ENCODE data around the gene PSME3IP1. TPM values are rescaled to one million over a fixed set of nuclear protein-coding genes. Genes with fewer than 3 reads are reported as not detected.

Gene PSME3IP1
- total RNA-seq, 2 experiments from 2014 or later = 106 to 110 TPM

- intact Hi-C loops (cut with micrococcal nuclease) = no loop called here
- Mint-ChIP-seq H3K36me3 (ENCODE audit: low read depth) (no peaks in the 10 kb centered on the region), H3K27me3 (ENCODE audit: low read depth) (no peaks in the 10 kb centered on the region), H3K27ac (no peak overlapping the region), H3K9me3 (no peaks in the 10 kb centered on the region), H3K4me3 (no peak overlapping the region), H3K4me1 (ENCODE audit: low read depth) (peaks cover 59% of the 10 kb centered on the region)
- CTCF ChIA-PET = interaction anchor here (1.1 kb wide), 1 partner anchor 14 kb away, joined by 4 read pairs; no protein-coding TSS in a partner anchor
- no peak for DNase-seq
Measured at GRCh38 chr16:57137566-57138273, 48.1 kb downstream of the PSME3IP1 start.

DNA sequence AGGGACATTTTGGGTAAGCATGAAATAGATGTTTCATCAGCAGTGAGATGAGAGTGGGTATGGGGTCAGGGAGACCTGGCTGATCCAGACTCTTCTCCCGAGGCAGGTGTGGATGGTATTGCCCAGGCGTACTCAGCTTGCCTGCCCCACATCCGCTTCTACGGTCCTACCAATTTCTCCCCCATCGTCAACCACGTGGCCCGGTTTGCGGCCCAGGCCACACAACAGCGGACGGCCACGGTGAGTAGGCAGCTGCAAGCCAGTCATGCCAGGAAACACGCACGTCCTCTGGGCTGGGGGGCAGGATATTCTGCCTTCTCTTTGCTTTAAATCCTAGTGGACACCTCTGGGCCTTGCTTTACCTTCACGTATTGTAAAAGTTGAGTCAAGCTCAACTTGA lies 48.8 kb downstream of the PSME3IP1 start:
- no peaks in the 10 kb centered on the region for H3K27me3 Mint-ChIP-seq (ENCODE audit: low read depth)
- H3K4me1 Mint-ChIP-seq (ENCODE audit: low read depth) = peaks cover 58% of the 10 kb centered on the region
- CTCF ChIA-PET = interaction anchor here (1.1 kb wide), 1 partner anchor 15 kb away, joined by 4 read pairs; no protein-coding TSS in a partner anchor
- H3K36me3 Mint-ChIP-seq (ENCODE audit: low read depth) = no peaks in the 10 kb centered on the region
- no peak overlapping the region for H3K27ac Mint-ChIP-seq
- no peak overlapping the region for H3K4me3 Mint-ChIP-seq
- H3K9me3 Mint-ChIP-seq = no peaks in the 10 kb centered on the region
- no peak for DNase-seq
- intact Hi-C loops (cut with micrococcal nuclease) = no loop called here

GRCh38 chr16:57134982-57135381 lies 50.9 kb downstream of the PSME3IP1 start:
- H3K27ac Mint-ChIP-seq = peak overlapping the region; percentile 91
- CTCF ChIA-PET = interaction anchor here (0.6 to 1.8 kb wide), 4 partner anchors 9 to 171 kb away, joined by 3 to 6 read pairs (median 3); partner anchors contain the start of gene CPNE2
- intact Hi-C loops (cut with micrococcal nuclease) = no loop called here
- H3K4me1 Mint-ChIP-seq (ENCODE audit: low read depth) = peaks cover 58% of the 10 kb centered on the region
- H3K9me3 Mint-ChIP-seq = no peaks in the 10 kb centered on the region
- DNase-seq = peak; percentile 63
- no peaks in the 10 kb centered on the region for H3K27me3 Mint-ChIP-seq (ENCODE audit: low read depth)
- peak overlapping the region; percentile 62 for H3K4me3 Mint-ChIP-seq
- no peaks in the 10 kb centered on the region for H3K36me3 Mint-ChIP-seq (ENCODE audit: low read depth)

GRCh38 chr16:57133886-57134285 lies 52.0 kb downstream of the PSME3IP1 start:
- Mint-ChIP-seq H3K9me3 (no peaks in the 10 kb centered on the region), H3K36me3 (ENCODE audit: low read depth) (no peaks in the 10 kb centered on the region), H3K27me3 (ENCODE audit: low read depth) (no peaks in the 10 kb centered on the region), H3K4me1 (ENCODE audit: low read depth) (peaks cover 67% of the 10 kb centered on the region), H3K4me3 (no peak overlapping the region), H3K27ac (peak overlapping the region; percentile 91)
- intact Hi-C loops (cut with micrococcal nuclease) = no loop called here
- CTCF ChIA-PET = interaction anchor here (0.6 to 1.8 kb wide), 4 partner anchors 41 to 329 kb away, joined by 3 to 6 read pairs (median 4); partner anchors contain the start of genes CPNE2 and POLR2C
- DNase-seq = peak; percentile 38

- intact Hi-C loops (cut with micrococcal nuclease) = no loop called here
- DNase-seq = no peak
- H3K27me3 Mint-ChIP-seq (ENCODE audit: low read depth) = no peaks in the 10 kb centered on the region
- CTCF ChIA-PET = no interaction called here
- no peak overlapping the region for H3K27ac Mint-ChIP-seq
- H3K4me3 Mint-ChIP-seq = no peak overlapping the region
- no peaks in the 10 kb centered on the region for H3K36me3 Mint-ChIP-seq (ENCODE audit: low read depth)
- H3K4me1 Mint-ChIP-seq (ENCODE audit: low read depth) = peaks cover 74% of the 10 kb centered on the region
- H3K9me3 Mint-ChIP-seq = no peaks in the 10 kb centered on the region
Measured at GRCh38 chr16:57133031-57133430, 52.8 kb downstream of the PSME3IP1 start.

- no peaks in the 10 kb centered on the region for H3K9me3 Mint-ChIP-seq
- peaks cover 79% of the 10 kb centered on the region for H3K4me1 Mint-ChIP-seq (ENCODE audit: low read depth)
- DNase-seq = no peak
- no peak overlapping the region for H3K27ac Mint-ChIP-seq
- CTCF ChIA-PET = no interaction called here
- intact Hi-C loops (cut with micrococcal nuclease) = no loop called here
- H3K36me3 Mint-ChIP-seq (ENCODE audit: low read depth) = no peaks in the 10 kb centered on the region
- no peaks in the 10 kb centered on the region for H3K27me3 Mint-ChIP-seq (ENCODE audit: low read depth)
- no peak overlapping the region for H3K4me3 Mint-ChIP-seq
Measured at GRCh38 chr16:57132470-57132869, 53.4 kb downstream of the PSME3IP1 start.

DNA sequence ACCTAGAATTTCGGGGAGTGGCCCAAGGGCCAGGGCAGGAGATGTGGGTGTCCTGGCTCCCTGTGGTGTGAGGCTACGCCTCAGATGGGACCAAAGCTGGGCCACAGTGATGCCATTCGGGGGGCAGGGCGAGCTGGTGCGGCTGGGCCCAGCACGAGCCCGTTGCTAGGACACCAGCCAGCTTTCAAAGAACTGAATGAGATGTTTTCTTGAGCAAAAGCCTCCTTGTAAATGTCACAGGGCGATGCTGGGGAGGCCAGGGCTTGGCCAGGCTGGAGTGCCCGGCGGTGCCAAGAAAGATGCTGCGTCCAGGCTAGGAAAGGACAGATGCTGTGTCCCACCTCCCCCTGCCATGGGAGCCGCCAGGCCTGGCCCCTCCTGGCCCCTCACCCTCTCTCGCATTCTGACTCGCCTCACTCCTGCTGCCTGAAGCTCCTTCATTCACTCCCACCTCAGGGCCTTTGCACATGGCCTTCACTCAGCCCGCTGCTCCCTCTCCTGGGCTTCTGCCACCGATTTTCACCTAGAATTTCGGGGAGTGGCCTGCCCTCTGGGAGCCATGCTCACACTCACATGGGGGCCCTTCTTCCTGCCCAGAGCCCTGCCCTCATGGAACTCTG lies 54.4 kb downstream of the PSME3IP1 start:
- no peaks in the 10 kb centered on the region for H3K9me3 Mint-ChIP-seq
- DNase-seq = no peak
- no peak overlapping the region for H3K4me3 Mint-ChIP-seq
- CTCF ChIA-PET = interaction anchor here (0.6 to 1.0 kb wide), 2 partner anchors 39 to 97 kb away, joined by 3 read pairs; partner anchors contain the start of gene CPNE2
- intact Hi-C loops (cut with micrococcal nuclease) = no loop called here
- no peaks in the 10 kb centered on the region for H3K27me3 Mint-ChIP-seq (ENCODE audit: low read depth)
- H3K27ac Mint-ChIP-seq = peak overlapping the region; percentile 42
- no peaks in the 10 kb centered on the region for H3K36me3 Mint-ChIP-seq (ENCODE audit: low read depth)
- peaks cover 89% of the 10 kb centered on the region for H3K4me1 Mint-ChIP-seq (ENCODE audit: low read depth)

DNA sequence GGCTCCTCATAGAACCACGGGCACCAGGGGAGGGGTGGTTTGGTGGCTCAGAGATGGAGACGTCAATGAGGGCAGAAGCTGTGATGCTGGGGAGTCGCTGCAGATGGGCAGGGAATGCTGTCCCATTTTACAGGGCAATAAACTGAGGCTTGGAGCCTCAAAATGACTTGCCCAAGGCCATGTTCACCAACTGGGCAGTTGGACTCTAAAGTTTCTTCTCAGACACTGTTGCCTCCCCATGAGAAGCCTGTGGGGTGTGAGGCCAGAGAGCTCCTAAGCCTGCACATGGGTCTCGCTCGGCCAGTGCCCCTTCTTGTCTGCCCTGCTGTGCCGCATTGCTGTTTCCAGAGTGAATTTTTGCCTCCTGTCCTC lies 54.9 kb downstream of the PSME3IP1 start:
- Mint-ChIP-seq H3K27ac (no peak overlapping the region), H3K36me3 (ENCODE audit: low read depth) (no peaks in the 10 kb centered on the region), H3K4me3 (no peak overlapping the region), H3K27me3 (ENCODE audit: low read depth) (no peaks in the 10 kb centered on the region), H3K9me3 (no peaks in the 10 kb centered on the region), H3K4me1 (ENCODE audit: low read depth) (peaks cover 88% of the 10 kb centered on the region)
- no peak for DNase-seq
- CTCF ChIA-PET = interaction anchor here (0.6 kb wide), 1 partner anchor 97 kb away, joined by 3 read pairs; no protein-coding TSS in a partner anchor
- intact Hi-C loops (cut with micrococcal nuclease) = no loop called here

DNA sequence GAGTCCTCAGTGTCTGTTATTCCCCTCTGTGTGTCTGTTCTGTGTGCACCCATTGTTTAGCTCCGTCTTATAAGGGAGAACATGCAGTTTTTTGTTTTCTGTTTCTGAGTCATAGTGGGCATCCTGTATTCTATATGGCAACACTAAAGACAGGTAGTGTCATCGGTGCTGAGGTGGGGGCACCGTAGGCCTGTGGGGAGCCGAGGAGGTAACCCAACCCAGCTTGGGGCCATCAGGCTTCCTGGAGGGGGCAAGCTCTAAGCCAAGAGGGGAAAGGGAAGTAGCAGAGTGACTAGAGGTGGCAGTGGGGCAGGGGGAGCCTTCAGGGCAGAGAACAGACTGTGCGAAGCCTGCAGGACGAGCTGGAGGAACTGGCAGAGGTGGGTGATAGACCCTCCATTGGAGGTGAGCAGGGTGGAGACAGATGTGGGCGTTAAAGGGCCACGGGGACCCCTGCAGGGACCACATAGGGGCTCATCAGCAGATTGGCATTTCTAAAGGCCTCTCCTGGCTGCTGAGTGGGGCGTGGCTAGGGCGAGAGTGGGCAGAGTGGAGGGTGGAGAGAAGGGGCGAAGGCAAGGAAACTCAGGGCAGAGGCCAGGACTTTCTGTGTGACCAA lies 57.0 kb downstream of the PSME3IP1 start:
- Mint-ChIP-seq H3K27ac (peak overlapping the region; percentile 87), H3K4me1 (ENCODE audit: low read depth) (peaks cover 84% of the 10 kb centered on the region), H3K4me3 (peak overlapping the region; percentile 43), H3K9me3 (no peaks in the 10 kb centered on the region), H3K27me3 (ENCODE audit: low read depth) (no peaks in the 10 kb centered on the region), H3K36me3 (ENCODE audit: low read depth) (no peaks in the 10 kb centered on the region)
- intact Hi-C loops (cut with micrococcal nuclease) = loop anchor here (1.0 to 10.0 kb wide), 4 partner anchors 34 to 406 kb away; partner anchors contain the start of genes CCDC102A, PSME3IP1 and RSPRY1
- DNase-seq = peak; percentile 85
- CTCF ChIA-PET = interaction anchor here (0.6 to 2.9 kb wide), 6 partner anchors 13 to 163 kb away, joined by 4 to 9 read pairs (median 4); partner anchors contain the start of gene CPNE2

- Mint-ChIP-seq H3K27me3 (ENCODE audit: low read depth) (no peaks in the 10 kb centered on the region), H3K27ac (peak overlapping the region; percentile 47), H3K4me1 (ENCODE audit: low read depth) (peaks cover 85% of the 10 kb centered on the region), H3K9me3 (no peaks in the 10 kb centered on the region), H3K4me3 (no peak overlapping the region), H3K36me3 (ENCODE audit: low read depth) (no peaks in the 10 kb centered on the region)
- no peak for DNase-seq
- intact Hi-C loops (cut with micrococcal nuclease) = loop anchor here (1.0 to 10.0 kb wide), 4 partner anchors 33 to 407 kb away; partner anchors contain the start of genes CCDC102A, PSME3IP1 and RSPRY1
- CTCF ChIA-PET = interaction anchor here (1.2 to 2.9 kb wide), 3 partner anchors 35 to 118 kb away, joined by 4 to 9 read pairs (median 7); partner anchors contain the start of gene CPNE2
Measured at GRCh38 chr16:57127836-57128235, 58.0 kb downstream of the PSME3IP1 start.

- CTCF ChIA-PET = interaction anchor here (0.7 to 2.9 kb wide), 6 partner anchors 14 to 358 kb away, joined by 3 to 9 read pairs (median 4); partner anchors contain the start of gene CPNE2
- intact Hi-C loops (cut with micrococcal nuclease) = loop anchor here (10.0 kb wide), 1 partner anchor 408 kb away; the partner anchor contains the start of gene CCDC102A
- H3K4me3 Mint-ChIP-seq = no peak overlapping the region
- no peak for DNase-seq
- H3K9me3 Mint-ChIP-seq = no peaks in the 10 kb centered on the region
- peak overlapping the region; percentile 47 for H3K27ac Mint-ChIP-seq
- no peaks in the 10 kb centered on the region for H3K27me3 Mint-ChIP-seq (ENCODE audit: low read depth)
- H3K4me1 Mint-ChIP-seq (ENCODE audit: low read depth) = peaks cover 79% of the 10 kb centered on the region
- H3K36me3 Mint-ChIP-seq (ENCODE audit: low read depth) = no peaks in the 10 kb centered on the region
Measured at GRCh38 chr16:57127037-57127763, 58.6 kb downstream of the PSME3IP1 start.
